NCI-H128 (cell line): Measurements from ENCODE around the gene FERMT2.

ENCODE experiments used
- DNase-seq: peaks from one replicate; lab custom pipeline; 2025; ENCODE audit not compliant: unreplicated experiment; lab: John Stamatoyannopoulos, UW

The FERMT2 gene

DNA sequence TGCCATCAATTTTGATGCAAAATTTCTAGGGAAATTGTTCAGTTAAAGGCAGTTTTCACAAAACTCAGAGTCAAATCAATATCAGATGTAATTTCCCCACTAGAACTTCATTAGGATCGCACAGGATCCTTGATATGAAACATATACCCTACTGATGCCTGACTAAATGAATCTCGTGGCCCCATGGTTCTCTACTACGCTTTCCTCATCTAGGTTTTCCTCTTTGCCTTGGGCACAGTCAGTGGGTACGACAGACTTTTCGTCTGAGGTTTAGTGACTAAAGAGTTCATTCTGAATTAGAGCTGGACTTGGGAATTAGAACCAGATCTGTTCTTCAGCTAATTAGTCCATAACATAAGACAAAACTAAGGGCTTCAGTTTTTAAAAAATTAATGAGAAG, 117.0 kb downstream of the FERMT2 start:
- no peak for DNase-seq

DNA sequence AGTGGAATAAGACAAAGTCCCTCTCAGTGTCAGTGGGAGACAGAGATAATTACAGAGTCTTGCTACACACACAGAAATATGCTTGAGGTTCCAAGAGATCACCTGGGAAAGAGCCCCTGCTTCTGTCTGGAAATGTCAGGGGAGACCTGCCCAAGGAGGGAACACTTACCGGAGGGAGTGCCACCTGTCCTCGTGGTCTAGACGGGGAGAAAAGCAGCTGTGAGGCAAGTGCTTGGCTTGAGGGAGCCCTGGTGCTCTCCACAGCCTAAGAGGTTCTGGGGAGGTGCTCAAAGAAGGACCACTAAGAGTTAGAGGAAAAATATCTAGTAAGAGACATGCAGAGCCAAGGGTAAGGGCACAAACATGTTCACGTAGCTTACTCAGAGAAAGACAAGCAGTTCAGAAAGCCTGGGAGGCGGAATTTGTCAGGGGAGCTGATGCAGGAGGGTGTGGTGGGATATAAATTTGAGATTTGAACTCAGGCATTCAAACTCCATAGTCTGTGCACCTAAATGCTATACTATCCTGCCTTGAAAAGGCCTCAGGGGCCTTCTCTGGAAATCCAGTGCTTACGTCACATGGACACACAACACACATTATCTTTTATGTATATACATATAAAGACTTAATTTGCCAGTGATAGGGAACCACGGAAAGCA, 121.2 kb downstream of the FERMT2 start:
- DNase-seq: no peak

DNA sequence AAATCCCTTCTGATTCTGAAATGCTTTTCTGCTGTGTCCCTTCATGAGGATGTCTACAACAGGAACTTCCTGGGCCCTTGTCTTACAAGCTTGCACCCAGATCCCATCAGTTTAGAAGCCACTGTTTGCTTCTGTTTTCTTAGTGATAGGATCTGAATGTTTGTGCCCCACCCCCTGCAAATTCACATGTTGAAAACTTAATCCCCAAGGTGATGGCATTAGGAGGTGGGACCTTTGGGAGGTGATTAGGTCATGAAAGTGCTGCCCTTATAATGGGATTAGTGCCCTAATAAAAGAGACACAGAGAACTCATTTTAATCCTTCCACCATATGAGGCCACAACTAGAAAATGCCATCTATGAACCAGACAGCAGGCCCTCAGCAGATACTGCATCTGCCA, 123.4 kb downstream of the FERMT2 start:
- DNase-seq: no peak

DNA sequence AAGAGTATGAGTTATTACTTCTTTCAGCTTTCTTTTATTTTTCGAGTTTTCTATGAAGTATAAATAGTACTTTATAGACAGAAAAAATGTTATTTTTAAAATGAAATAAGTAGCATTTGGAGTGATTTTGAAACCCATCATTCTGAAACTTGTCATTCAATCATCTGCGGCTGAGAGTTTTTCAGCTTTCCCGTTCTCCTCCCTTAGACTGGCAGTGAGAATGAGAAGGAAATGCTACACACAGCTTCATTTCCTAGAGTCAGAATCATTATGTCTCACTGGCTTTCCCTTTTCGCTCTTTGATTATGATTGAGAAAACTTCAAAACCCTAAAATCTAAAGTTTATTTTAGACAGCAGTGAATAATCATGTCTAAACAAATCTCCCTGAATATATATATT, 125.8 kb downstream of the FERMT2 start:
- DNase-seq: no peak

DNA sequence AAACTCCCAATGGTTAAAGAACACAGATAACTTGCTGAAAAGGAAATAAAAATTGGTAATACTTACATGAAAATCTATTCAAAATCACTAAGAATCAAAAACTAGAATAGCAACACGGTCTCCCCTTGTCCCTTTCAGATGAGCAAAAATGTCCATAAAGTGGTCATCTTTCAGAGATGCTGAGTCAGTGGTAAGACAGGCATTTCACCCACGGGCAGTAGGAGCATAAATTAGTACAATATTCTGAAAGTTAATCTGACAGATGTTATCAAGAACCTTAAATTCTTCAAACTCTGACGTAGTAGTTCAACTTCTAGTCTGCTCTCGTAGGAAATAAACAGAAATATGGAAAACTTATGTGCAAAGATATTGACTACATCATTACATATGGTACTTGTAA, 126.4 kb downstream of the FERMT2 start:
- no peak for DNase-seq

DNA sequence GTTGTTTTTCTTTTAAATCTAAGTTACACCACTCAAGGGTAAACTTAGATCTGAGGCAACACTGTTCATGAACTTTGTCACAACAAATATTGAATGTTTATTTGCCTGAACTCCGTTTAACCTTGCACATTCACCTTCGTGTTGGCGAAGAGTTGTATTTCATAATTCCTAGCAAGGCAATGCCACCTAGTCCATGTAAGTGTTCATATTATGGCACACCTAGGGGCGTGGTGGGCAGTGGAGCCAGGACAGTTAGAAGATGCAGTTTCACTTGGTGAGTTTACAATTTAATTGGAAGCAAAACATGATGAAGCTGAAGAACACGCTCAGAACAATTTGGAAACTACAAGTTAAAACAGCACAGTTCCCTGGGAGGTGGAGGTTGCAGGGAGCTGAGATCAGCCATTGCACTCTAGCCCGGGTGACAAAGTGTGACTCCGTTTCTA, 129.0 kb downstream of the FERMT2 start:
- no peak for DNase-seq

DNA sequence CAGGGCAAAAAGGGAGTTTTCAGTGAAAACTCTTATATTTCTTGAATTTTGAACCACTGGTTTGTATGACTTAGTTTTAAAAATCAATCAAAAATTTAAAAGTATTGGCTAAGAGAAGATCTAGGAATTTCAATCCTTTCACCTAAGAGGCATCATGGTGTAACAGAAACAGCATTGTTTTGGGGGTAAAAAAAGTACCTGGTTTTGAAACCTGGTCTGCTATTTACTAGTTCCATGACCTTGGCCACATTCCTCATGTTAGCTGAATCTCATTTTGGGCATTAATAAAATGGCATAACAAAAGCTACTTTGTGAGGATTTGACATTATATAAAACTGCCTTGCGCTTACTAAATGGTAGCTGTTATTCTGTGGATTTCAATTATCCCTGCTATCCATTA, 142.7 kb downstream of the FERMT2 start:
- DNase-seq: no peak
